ENCODE measurements around the gene CIT.

DNA sequence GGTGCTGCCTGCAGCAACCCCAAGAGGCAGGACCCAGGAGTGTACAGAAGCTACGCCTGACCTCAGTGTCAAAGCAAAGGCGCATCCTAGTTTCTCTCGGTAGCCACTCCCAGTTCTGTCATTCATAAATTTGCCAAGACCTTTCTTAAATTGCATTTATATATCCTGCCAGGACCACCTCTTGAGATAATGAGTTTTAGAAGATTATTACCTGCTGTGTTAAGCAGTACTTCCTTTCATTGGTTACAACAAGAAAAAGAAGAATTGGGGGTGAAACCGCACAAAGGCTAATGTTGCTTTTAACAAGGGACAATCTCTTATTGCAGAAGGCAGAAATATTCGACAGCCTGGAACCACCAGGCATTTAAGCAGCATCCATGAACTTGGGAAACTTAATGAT, 57.8 kb downstream of the CIT start:
- TF ChIP-seq YY1 (IDR thresholded peaks at IDR 0.05; ENCODE audit: insufficient read depth, insufficient read length): no peak
- TF ChIP-seq ZNF274 (IDR thresholded peaks at IDR 0.05; ENCODE audit: low read depth, low read length): no peak
